Panc1 (cell line): ENCODE data around the gene RAD51C. TPM values are rescaled to one million over a fixed set of nuclear protein-coding genes. Genes with fewer than 3 reads are reported as not detected.

Source experiments
- ATAC-seq: fragments of 200-7000 bp; cut with Tn5 transposase; 2 replicates; pipeline ENCODE4 v1.9.1; 2020; ENCODE audit warnings: mild to moderate bottlenecking, moderate library complexity
- BruUV-seq: library from RNA; stranded (reverse); fragments of 400-500 nt; replicated peaks from 2 replicates; lab custom pipeline; 2021; lab: Mats Ljungman, UMichigan
- CTCF ChIA-PET: fragments of 300-600 bp; sonication (Branson Sonifier 250); formaldehyde crosslinking; loops from one replicate; lab custom pipeline; 2022; ENCODE audit warnings: antibody characterized with exemption; lab: Charles Lee
- POLR2A ChIA-PET: fragments of 300-600 bp; sonication (Branson Sonifier 250); formaldehyde crosslinking; loops from one replicate; lab custom pipeline; 2022; ENCODE audit warnings: antibody characterized with exemption; lab: Charles Lee
- DNase-seq: peaks from one replicate; pipeline ENCODE4 v3.0.0-alpha.2; 2010; ENCODE audit warnings: low read depth, low spot score
- H3K27ac ChIP-seq: 2 replicates; pipeline ENCODE4 v1.5.1; 2011; ENCODE audit warnings: mild to moderate bottlenecking, low read length, inconsistent platforms
- H3K27me3 ChIP-seq: fragments of 200-500 bp; sonication (Bioruptor generic); 2 replicates; pipeline ENCODE4 v1.6.0; 2014; ENCODE audit warnings: low read length, inconsistent platforms; ENCODE audit not compliant: control insufficient read depth, insufficient read depth
- H3K36me3 ChIP-seq: fragments of 200-500 bp; sonication (Bioruptor generic); 2 replicates; pipeline ENCODE4 v1.5.1; 2014; ENCODE audit warnings: inconsistent platforms, mild to moderate bottlenecking, low read length, moderate library complexity; ENCODE audit not compliant: control insufficient read depth, insufficient read depth
- H3K4me1 ChIP-seq: 2 replicates; pipeline ENCODE4 v1.5.1; 2011; ENCODE audit warnings: inconsistent platforms, mild to moderate bottlenecking, low read length, moderate library complexity; ENCODE audit not compliant: control insufficient read depth, insufficient read depth
- H3K4me3 ChIP-seq, 2 experiments: 2 replicates each; pipeline ENCODE4 v1.5.1; 2011 to 2012; ENCODE audit warnings: low read depth in 2 of 2, low read length in 2 of 2, mild to moderate bottlenecking in 2 of 2, inconsistent platforms in 1 of 2, moderate library complexity in 1 of 2
- H3K9me3 ChIP-seq: fragments of 200-500 bp; sonication (Bioruptor generic); 2 replicates; pipeline ENCODE4 v1.5.1; 2014; ENCODE audit warnings: low read depth, mild to moderate bottlenecking, inconsistent platforms, low read length, moderate library complexity; ENCODE audit not compliant: control insufficient read depth, insufficient read depth
- POLR2AphosphoS5 ChIP-seq: IDR thresholded peaks from 2 replicates; pipeline ENCODE4 v1.6.1; 2012; ENCODE audit warnings: mild to moderate bottlenecking, low read depth, low read length, moderate library complexity
- REST ChIP-seq, 2 experiments: IDR thresholded peaks; 2 replicates each; pipeline ENCODE4 v1.6.1; 2011 to 2012; ENCODE audit warnings: low read depth in 2 of 2, control low read depth in 1 of 2, low read length in 1 of 2, mild to moderate bottlenecking in 1 of 2, moderate library complexity in 1 of 2; ENCODE audit not compliant: insufficient read depth in 1 of 2
- SIN3A ChIP-seq: IDR thresholded peaks from 2 replicates; pipeline ENCODE4 v1.6.1; 2012; ENCODE audit warnings: low read depth, mild to moderate bottlenecking, low read length, moderate library complexity, borderline replicate concordance; ENCODE audit not compliant: insufficient read depth
- TCF7L2 ChIP-seq: IDR thresholded peaks from 2 replicates; pipeline ENCODE4 v1.6.1; 2011; ENCODE audit warnings: mild to moderate bottlenecking, low read depth, low read length, inconsistent platforms
- in situ Hi-C: cut with HindIII; loops from 2 replicates; pipeline ENCODE4 v1.10.0; 2016; ENCODE audit warnings: low sequenced_read_pairs, low pct_unique_long_range_greater_than_20kb
- intact Hi-C: fragments of 100-400 bp; cut with micrococcal nuclease; formaldehyde crosslinking; loops from one replicate; pipeline ENCODE4 v1.10.0; 2022; ENCODE audit not compliant: unreplicated experiment
- total RNA-seq: library from RNA; stranded (reverse); gene quantifications from one replicate; pipeline ENCODE4 v1.2.1, GENCODE V29; 2021; ENCODE audit not compliant: unreplicated experiment
- TF ChIP-seq, protein P1 (sequence below): fragments of 450-650 bp; IDR thresholded peaks from 2 replicates; pipeline ENCODE4 v1.5.1; 2017; ENCODE audit warnings: mild to moderate bottlenecking

Gene RAD51C
- total RNA-seq, 1 experiment from 2014 or later, result 19.9 TPM

GRCh38 chr17:58703137-58703915 lies 10.9 kb downstream of the RAD51C start:
- ChIA-PET POLR2A (no interaction called here), CTCF (no interaction called here)
- H3K36me3 ChIP-seq, result no peaks in the 10 kb centered on the region
- DNase-seq (no peak), ATAC-seq (no peak)
- TF ChIP-seq POLR2AphosphoS5 (no peak), SIN3A (no peak), REST (IDR thresholded peaks at IDR 0.05; ENCODE audit: insufficient read depth in 1 of 2, low read depth in 2 of 2, low read length in 1 of 2) (no peak), TCF7L2 (no peak)
- TF ChIP-seq, protein P1, sequence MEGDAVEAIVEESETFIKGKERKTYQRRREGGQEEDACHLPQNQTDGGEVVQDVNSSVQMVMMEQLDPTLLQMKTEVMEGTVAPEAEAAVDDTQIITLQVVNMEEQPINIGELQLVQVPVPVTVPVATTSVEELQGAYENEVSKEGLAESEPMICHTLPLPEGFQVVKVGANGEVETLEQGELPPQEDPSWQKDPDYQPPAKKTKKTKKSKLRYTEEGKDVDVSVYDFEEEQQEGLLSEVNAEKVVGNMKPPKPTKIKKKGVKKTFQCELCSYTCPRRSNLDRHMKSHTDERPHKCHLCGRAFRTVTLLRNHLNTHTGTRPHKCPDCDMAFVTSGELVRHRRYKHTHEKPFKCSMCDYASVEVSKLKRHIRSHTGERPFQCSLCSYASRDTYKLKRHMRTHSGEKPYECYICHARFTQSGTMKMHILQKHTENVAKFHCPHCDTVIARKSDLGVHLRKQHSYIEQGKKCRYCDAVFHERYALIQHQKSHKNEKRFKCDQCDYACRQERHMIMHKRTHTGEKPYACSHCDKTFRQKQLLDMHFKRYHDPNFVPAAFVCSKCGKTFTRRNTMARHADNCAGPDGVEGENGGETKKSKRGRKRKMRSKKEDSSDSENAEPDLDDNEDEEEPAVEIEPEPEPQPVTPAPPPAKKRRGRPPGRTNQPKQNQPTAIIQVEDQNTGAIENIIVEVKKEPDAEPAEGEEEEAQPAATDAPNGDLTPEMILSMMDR, result no peak
- in situ Hi-C loops (no loop called here), intact Hi-C loops (no loop called here)
- H3K27ac ChIP-seq, result no peak overlapping the region
- no TSS peak for BruUV-seq
- no peaks in the 10 kb centered on the region for H3K4me1 ChIP-seq
- no peaks in the 10 kb centered on the region for H3K27me3 ChIP-seq
- no peaks in the 10 kb centered on the region for H3K9me3 ChIP-seq
- H3K4me3 ChIP-seq, result no peak overlapping the region

GRCh38 chr17:58703916-58704286 lies 11.5 kb downstream of the RAD51C start:
- ATAC-seq (no peak), DNase-seq (no peak)
- no peaks in the 10 kb centered on the region for H3K36me3 ChIP-seq
- H3K4me1 ChIP-seq, result no peaks in the 10 kb centered on the region
- no TSS peak for BruUV-seq
- no peak overlapping the region for H3K4me3 ChIP-seq
- intact Hi-C loops, result no loop called here
- in situ Hi-C loops, result no loop called here
- no peaks in the 10 kb centered on the region for H3K27me3 ChIP-seq
- no peaks in the 10 kb centered on the region for H3K9me3 ChIP-seq
- ChIA-PET POLR2A (no interaction called here), CTCF (no interaction called here)
- no peak overlapping the region for H3K27ac ChIP-seq
- TF ChIP-seq, protein P1, result no peak
- TF ChIP-seq POLR2AphosphoS5 (no peak), REST (IDR thresholded peaks at IDR 0.05; ENCODE audit: insufficient read depth in 1 of 2, low read depth in 2 of 2, low read length in 1 of 2) (no peak), TCF7L2 (no peak), SIN3A (no peak)
